ENCODE results near the gene TACC2.

GRCh38 chr10:122285506-122286444, 296.8 kb downstream of the TACC2 start:
- TF ChIP-seq CTCF (IDR thresholded peaks at IDR 0.05; ENCODE audit: extremely low read depth in 1 of 2, insufficient read depth in 1 of 2, low read depth in 1 of 2, low read length in 2 of 2) (no peak), MAX (IDR thresholded peaks at IDR 0.05; ENCODE audit: insufficient read depth, insufficient read length) (no peak), POLR2A (IDR thresholded peaks at IDR 0.05; ENCODE audit: low read depth, low read length) (no peak), POLR2AphosphoS5 (IDR thresholded peaks at IDR 0.05; ENCODE audit: insufficient read depth, low read depth, low read length) (no peak), EZH2 (IDR thresholded peaks at IDR 0.05; ENCODE audit: borderline replicate concordance, low read depth, low read length, severe bottlenecking) (no peak), JUN (IDR thresholded peaks at IDR 0.05; ENCODE audit: borderline replicate concordance, insufficient read depth, insufficient read length, low read depth) (no peak), FOS (IDR thresholded peaks at IDR 0.05; ENCODE audit: borderline replicate concordance, insufficient read depth, low read length) (no peak), MYC (IDR thresholded peaks at IDR 0.05; ENCODE audit: low read depth, low read length) (no peak), GATA2 (IDR thresholded peaks at IDR 0.05; ENCODE audit: insufficient read depth, insufficient read length, low read depth, low read length) (no peak)
